ENCODE data around the gene LIMS3.
"Not testable (repeated sequence)": the region's sequence is repeated elsewhere in the genome, so short reads cannot be mapped to it uniquely, and the experiment has no call there.

DNA sequence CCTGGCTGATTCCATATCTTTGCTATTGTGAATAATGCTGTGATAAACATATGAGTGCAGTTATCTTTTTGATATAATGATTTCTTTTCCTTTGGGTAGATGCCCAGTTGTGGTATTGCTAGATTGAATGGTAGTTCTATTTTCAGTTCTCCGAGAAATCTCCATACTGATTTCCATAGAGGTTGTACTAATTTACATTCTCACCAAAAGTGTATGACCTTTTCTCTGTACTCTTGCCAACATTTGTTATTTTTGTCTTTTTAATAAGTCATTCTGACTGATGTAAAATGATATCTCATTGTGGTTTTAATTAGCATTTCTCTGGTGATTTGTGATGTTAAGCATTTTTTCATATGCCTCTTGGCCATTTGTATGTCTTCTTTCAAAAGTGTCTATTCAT, 16.4 kb upstream of the LIMS3 start:
- not testable (repeated sequence) for TF ChIP-seq POLR2AphosphoS5, CTCF, POLR2A (IDR thresholded peaks at IDR 0.05)

All from stomach (tissue), 4 donors.